Activated CD4-positive, alpha-beta T cell treated with anti-CD3 and anti-CD28 coated beads, Interleukin-2, amount 50 U/mL, for 48 hours (primary cell): ENCODE measurements around the gene RALGDS.
"Not testable (repeated sequence)": the region's sequence is repeated elsewhere in the genome, so short reads cannot be mapped to it uniquely, and the experiment has no call there.

Experiments
- DNase-seq, 2 experiments: peaks; one replicate each; pipeline ENCODE4 v3.0.0-alpha.2; 2020

Gene RALGDS

GRCh38 chr9:133063500-133064231, 57.4 kb downstream of the RALGDS start:
- no peak for DNase-seq

- no peak for DNase-seq
These were observed 57.9 kb downstream of the RALGDS start for GRCh38 chr9:133063159-133063499.

GRCh38 chr9:133062569-133062968, 58.5 kb downstream of the RALGDS start:
- not testable (repeated sequence) for DNase-seq

- not testable (repeated sequence) for DNase-seq
These were observed 59.3 kb downstream of the RALGDS start, which contains the start of gene CEL for GRCh38 chr9:133061764-133062145. CEL (plus strand) TSS chr9:133061981; CDS start chr9:133062003, 22 bp downstream.

- DNase-seq = not testable (repeated sequence)
These were observed 59.8 kb downstream of the RALGDS start for GRCh38 chr9:133061019-133061763.

- no peak for DNase-seq
These were observed 60.6 kb downstream of the RALGDS start for GRCh38 chr9:133060417-133060841.

GRCh38 chr9:133059623-133060022, 61.4 kb downstream of the RALGDS start:
- DNase-seq = no peak

GRCh38 chr9:133058550-133059320, 62.3 kb downstream of the RALGDS start:
- peak in 1 of 2 experiments; percentile 9 for DNase-seq

GRCh38 chr9:133058071-133058470, 63.0 kb downstream of the RALGDS start:
- DNase-seq = no peak

GRCh38 chr9:133057553-133057952, 63.5 kb downstream of the RALGDS start:
- no peak for DNase-seq

- no peak for DNase-seq
These were observed 64.0 kb downstream of the RALGDS start for GRCh38 chr9:133057006-133057405.

- DNase-seq = no peak
These were observed 64.5 kb downstream of the RALGDS start for GRCh38 chr9:133056533-133056932.

GRCh38 chr9:133055788-133056420, 65.1 kb downstream of the RALGDS start:
- DNase-seq = no peak

- DNase-seq = no peak
These were observed 66.1 kb downstream of the RALGDS start for GRCh38 chr9:133054966-133055365.

- no peak for DNase-seq
These were observed 66.7 kb downstream of the RALGDS start for GRCh38 chr9:133054194-133054890.

GRCh38 chr9:133051966-133052539, 69.0 kb downstream of the RALGDS start:
- no peak for DNase-seq

GRCh38 chr9:133051281-133051900, 69.6 kb downstream of the RALGDS start:
- DNase-seq = no peak

- no peak for DNase-seq
These were observed 70.3 kb downstream of the RALGDS start for GRCh38 chr9:133050781-133051180.

- no peak for DNase-seq
These were observed 70.9 kb downstream of the RALGDS start for GRCh38 chr9:133050142-133050541.

- DNase-seq = no peak
These were observed 72.0 kb downstream of the RALGDS start for GRCh38 chr9:133049043-133049442.

- peak in 1 of 2 experiments; percentile 33 for DNase-seq
These were observed 72.4 kb downstream of the RALGDS start for GRCh38 chr9:133048595-133048994.
